Activated gamma-delta T cell (primary cell): Measurements from ENCODE around the gene PPP2R3C.
"Not testable (repeated sequence)": the region's sequence is repeated elsewhere in the genome, so short reads cannot be mapped to it uniquely, and the experiment has no call there.

Source experiments
- DNase-seq: peaks from one replicate; lab custom pipeline; 2025; lab: John Stamatoyannopoulos, UW

The PPP2R3C gene

DNA sequence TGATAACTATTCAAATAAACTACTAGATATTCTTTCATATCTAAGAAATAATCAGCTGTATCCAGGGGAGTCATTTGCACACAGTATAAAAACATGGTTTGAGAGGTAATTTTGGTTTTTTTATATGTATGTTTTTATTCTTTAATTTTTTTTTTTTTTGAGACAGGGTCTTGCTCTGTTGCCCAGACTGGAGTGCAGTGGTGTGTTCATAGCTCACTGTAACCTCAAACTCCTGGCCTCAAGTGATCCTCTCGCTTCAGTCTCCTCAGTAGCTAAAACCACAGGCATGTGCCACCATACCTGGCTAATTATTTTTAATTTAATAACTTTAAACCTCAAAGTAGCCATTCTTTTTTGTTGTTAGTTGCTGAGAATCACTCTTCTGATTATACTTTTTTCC, 2.3 kb upstream of the PPP2R3C start:
- no peak for DNase-seq

DNA sequence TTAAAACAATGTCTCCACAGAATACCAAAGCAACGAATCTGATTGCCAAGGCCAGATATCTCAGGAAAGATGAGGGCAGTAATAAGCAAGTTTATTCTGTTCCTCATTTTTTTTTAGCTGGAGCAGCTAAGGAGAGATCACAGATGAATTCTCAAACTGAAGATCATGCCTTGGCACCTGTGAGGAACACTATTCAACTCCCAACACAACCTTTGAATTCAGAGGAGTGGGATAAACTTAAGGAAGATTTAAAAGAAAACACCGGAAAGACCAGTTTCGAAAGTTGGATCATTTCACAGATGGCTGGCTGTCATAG, 1.6 kb upstream of the PPP2R3C start:
- DNase-seq = no peak

DNA sequence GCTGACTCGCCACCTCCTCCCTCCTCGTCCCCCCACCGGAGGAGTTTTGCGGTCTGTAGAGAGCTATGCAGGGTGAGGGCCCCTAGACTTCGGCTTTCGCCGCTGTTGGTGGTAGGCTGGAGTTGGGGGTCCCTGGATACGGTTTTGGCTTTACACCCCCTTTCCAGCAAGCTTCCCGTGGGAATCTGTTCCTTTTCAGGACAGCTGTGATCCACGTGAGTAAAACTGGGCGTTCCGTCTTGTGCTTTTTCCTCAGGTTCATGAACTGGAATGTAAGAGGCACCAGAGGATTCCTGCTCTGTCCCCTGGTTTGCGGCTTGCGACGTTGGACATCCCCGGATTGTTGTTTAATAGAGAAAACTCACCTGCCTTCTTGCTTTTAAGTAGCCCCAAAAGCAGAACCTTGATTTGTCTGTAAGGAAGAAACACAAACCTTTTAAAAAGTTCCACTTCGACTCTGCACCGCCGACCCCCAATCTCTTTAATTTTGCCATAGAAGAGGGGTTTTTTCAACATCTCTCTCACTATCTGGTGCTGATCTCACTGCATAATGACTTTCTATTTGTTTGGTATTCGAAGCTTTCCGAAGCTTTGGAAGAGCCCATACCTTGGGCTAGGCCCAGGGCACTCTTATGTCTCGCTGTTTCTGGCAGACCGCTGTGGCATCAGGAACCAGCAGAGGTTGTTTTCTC, 1.1 kb upstream of the PPP2R3C start:
- no peak for DNase-seq

DNA sequence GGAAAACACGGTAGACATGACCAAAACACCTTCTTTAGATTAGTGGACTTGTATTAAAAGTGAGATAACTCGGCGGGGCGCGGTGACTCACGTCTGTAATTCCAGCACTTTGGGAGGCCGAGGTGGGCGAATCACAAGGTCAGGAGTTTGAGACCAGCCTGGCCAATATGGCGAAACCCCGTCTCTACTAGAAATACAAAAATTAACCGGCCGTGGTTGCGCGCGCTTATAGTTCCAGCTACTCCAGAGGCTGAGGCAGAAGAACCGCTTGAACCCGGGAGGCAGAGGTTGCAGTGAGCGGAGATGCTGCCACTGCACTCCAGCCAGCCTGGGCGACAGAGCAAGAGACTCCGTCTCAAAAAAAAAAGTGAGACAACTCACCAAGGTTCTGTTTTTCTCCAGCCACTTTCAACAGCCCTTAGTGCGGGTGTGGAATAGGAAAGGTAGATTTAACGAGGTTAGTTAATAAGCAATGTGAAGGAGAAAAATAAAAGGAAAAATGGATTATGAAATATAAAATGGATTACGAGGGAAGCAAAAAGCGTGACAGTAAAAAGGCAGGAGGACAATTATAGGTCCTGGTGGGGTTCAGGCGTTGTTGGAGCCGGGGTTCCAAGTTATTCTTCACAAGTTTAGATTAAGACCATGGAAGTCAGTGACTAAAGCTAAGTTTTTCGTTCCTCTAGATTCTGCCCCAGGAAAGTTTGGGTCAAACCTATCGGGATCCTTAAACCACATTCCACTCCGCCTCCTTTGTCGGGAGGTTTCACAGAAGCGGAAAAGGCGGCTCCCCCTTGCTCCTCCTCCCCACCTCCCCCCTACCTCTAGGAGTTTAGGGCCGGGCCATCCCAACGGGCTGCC, 534 bp downstream of the PPP2R3C start:
- no peak for DNase-seq

- no peak for DNase-seq
Measured at GRCh38 chr14:35117112-35117511, 4.7 kb downstream of the PPP2R3C start.

GRCh38 chr14:35116242-35116641, 5.5 kb downstream of the PPP2R3C start:
- DNase-seq = no peak

GRCh38 chr14:35114036-35114435, 7.8 kb downstream of the PPP2R3C start:
- DNase-seq = no peak

DNA sequence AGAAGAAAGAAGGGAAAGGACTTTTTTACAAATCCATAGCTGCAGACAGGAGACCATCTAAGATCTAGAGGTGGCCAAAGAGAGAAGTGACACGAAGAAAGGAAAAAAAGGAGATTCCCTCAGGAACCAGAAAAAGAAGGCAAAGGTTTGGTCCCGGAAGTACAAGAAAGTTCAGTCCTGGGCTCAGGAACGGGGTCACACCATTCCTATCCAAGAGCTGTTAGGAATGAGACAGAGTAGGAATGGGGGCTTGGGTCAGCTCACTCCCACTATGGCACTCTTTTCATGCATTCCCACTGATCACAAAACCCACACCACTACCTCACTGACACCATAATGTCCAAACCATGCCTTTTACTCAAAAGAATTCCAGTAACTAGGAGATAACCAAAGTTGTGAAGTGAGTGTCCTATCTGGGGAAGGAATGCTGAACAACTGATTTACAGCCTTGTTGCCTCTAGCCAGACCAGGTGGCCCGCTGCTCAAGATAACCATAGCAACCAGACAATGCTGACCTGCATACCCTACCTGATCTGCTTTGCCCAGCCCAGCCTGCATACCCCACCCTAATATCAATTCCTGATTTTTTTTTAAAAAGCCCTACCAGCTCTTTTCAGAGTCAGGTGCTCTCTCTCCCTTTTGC, 8.4 kb downstream of the PPP2R3C start:
- DNase-seq = no peak

GRCh38 chr14:35112641-35113040, 9.1 kb downstream of the PPP2R3C start:
- no peak for DNase-seq

DNA sequence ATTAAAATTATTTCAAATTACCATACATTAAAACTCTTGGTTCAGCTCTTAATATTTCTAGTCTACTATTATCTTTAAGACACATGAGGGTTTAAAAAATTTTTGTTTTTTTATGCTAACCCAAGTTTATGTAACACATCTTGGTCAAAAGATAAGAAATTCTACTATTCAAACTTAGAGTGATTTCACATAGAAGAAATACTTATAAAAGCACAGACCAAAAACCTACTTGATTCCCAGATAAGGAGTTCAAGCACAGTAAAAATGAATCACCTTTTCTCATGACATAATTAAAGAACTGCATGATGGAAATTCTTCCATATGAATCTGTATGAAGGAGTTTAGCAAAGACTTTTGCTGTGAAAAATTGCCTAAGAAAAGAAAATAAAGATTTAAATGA, 13.9 kb downstream of the PPP2R3C start:
- no peak for DNase-seq

GRCh38 chr14:35094645-35095044, 27.1 kb downstream of the PPP2R3C start:
- DNase-seq = not testable (repeated sequence)

GRCh38 chr14:35088514-35088913, 33.3 kb downstream of the PPP2R3C start:
- DNase-seq = no peak

DNA sequence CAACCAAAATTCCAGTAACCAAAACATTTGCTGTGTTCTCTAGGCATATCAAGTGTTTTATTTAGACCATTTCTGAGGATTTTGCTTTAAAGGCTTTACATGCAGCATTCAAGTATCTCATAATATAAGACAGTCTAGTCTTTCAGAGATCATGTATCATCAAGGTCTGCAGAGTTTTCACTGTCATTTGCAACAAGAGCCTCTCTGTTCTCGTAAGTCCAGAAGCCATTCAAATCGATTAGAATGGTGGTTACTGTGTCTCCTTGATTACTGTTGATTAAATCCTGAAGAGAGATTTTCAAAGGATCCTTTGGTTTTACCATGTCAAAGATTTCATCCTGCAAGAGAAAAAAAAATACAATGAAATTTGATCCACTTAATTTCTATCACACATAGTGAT, 36.3 kb downstream of the PPP2R3C start:
- DNase-seq = no peak

DNA sequence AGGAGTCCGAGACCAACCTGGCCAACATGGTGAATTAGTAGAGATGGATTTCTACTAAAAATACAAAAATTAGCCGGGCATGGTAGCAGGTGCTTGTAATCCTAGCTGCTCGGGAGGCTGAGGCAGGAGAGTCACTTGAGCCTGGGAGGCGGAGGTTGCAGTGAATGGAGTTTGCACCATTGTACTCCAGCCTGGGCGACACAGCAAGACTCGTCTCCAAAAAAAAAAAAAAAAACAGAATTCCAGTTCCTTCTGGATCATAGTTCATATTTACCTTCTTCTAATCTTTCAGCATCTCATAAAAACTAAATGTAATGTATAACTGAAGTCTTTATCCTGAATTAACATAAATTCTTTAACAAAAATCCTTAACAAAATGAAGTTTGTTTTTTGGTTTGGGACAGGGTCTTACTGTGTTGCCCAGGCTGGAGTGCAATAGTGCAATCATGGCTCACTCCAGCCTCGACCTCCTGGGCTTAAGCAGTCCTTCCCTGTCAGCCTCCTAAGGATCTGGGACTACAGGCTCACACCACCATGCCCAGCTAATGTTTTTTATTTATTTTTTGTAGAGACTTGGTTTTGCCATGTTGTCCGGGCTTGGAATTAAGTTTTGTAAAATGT, 38.1 kb downstream of the PPP2R3C start:
- DNase-seq = no peak

DNA sequence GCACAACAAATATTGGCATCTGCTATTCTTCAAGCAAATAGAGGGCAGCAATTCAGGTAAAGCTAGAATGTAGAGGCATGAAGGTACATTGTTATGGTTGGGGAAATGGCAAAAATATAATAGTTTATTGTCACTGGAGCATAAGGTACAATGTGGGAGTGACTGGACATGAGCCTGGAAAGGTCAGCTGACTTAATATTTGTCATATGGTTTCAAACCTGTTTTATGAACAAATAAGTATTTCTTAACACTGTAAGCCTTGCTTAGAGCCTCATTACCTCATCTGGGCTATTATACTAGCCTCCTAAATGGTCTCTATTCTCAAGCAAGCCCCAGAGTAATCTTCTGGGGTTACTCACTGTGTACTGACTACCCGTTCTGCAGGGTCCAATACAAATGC, 42.0 kb downstream of the PPP2R3C start:
- no peak for DNase-seq

GRCh38 chr14:35078082-35078481, 43.7 kb downstream of the PPP2R3C start:
- DNase-seq = no peak

DNA sequence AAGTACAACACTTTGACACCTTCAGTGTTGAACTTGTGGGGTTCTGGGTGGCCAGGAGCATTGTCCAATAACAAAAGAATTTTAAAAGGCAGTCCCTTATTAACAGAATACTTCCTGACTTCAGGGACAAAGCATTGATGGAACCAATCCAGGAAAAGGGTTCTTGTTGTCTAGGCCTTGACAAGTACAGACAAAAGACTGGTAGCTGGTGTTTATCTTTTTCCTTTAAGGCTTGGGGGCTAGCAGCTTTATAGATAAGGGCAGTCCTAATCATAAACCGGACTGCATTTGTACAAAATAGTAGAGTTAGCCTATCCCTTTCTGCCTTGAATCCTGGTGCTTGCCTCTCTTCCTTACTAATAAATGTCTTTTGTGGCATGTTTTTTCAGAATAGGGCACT, 48.3 kb downstream of the PPP2R3C start:
- DNase-seq = no peak

GRCh38 chr14:35072226-35072625, 49.6 kb downstream of the PPP2R3C start:
- no peak for DNase-seq

DNA sequence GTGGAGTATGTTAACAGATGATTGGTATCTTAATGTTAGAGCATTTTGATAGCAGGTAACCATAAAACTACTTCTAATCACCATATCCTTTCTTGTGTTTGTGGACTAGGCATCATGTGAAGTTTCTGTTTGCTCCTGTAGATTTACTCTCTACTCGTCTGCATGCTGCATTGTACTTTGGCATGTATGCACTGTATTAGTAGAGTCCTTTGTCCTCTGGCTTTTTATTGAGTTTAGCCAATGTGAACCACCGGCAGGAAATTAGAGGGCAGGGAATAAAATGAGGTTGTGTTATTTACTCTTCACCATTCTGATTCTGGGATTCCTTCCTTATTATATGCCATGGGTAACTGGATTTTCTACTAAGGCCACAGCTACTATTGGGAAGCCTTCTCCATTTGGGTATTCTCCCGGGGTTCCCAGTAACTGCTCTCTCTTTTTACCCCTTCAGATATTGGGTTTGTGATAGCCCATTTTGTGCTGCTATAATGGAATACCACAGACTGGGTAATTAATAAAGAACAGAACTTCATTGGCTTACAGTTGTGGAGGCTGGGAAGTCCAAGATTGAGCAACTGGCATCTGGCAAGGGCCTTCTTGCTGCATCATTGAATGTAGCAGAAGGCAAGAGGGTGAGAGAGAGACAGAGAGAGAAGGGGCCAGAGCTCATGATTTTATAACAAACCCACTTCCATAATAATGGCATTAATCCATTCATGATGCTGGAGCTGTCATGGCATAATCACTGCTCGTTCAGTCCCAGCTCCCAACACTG, 53.4 kb downstream of the PPP2R3C start:
- no peak for DNase-seq

- not testable (repeated sequence) for DNase-seq
Measured at GRCh38 chr14:35065731-35066130, 56.1 kb downstream of the PPP2R3C start.

DNA sequence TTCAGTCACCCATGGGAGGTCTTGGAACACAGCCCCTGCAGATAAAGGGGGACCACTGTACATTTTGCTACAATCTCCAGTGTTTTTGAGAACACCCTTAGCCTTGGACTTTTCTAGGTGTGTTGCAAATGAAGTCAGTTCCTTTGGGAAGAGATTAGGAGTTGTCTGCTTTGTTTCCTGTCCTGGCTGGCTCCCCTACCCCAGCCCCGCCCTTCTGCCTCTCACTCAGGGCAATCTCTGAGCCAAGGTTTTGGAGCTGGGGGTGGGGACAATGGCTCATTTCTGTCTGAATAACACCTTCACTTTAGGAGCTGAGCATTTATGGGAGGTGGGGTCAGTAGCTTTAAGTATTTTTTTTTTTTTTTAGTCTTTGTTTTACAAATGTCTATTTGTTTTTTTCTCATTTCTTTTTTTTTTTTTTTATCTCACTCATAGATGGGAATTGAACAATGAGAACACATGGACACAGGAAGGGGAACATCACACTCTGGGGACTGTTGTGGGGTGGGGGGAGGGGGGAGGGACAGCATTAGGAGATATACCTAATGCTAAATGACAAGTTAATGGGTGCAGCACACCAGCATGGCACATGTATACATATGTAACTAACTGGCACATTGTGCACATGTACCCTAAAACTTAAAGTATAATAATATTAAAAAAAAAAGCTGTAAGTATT, 60.5 kb downstream of the PPP2R3C start:
- not testable (repeated sequence) for DNase-seq
